IMR-90 (cell line): Measurements from ENCODE around the gene RC3H2.

Experiments
- CHD1 ChIP-seq: IDR thresholded peaks from 2 replicates; pipeline ENCODE4 v1.6.1; 2012; ENCODE audit warnings: low read depth, low read length, improper control_type of control experiment
- MAZ ChIP-seq: IDR thresholded peaks from 2 replicates; pipeline ENCODE4 v1.6.1; 2012; ENCODE audit warnings: low read depth, mild to moderate bottlenecking, low read length, improper control_type of control experiment, moderate library complexity, borderline replicate concordance
- NFE2L2 ChIP-seq: fragments of 150-350 bp; IDR thresholded peaks from 2 replicates; pipeline ENCODE4 v1.6.1; 2016; ENCODE audit warnings: low read depth, mild to moderate bottlenecking, low read length
- POLR2A ChIP-seq: IDR thresholded peaks from 2 replicates; pipeline ENCODE4 v1.6.1; 2012; ENCODE audit warnings: mild to moderate bottlenecking, low read depth, low read length
- RCOR1 ChIP-seq: IDR thresholded peaks from 2 replicates; pipeline ENCODE4 v1.6.1; 2012; ENCODE audit warnings: mild to moderate bottlenecking, low read length, improper control_type of control experiment; ENCODE audit not compliant: insufficient replicate concordance
- RFX5 ChIP-seq: IDR thresholded peaks from 2 replicates; pipeline ENCODE4 v1.8.0; 2012; ENCODE audit warnings: low read depth, mild to moderate bottlenecking, low read length, moderate library complexity
- SMC3 ChIP-seq: fragments of 150-350 bp; IDR thresholded peaks from 2 replicates; pipeline ENCODE4 v1.6.1; 2016; ENCODE audit warnings: low read depth, mild to moderate bottlenecking, antibody characterized with exemption, low read length, moderate library complexity
- TF ChIP-seq, protein P1 (sequence below): conservative IDR thresholded peaks from 2 replicates; pipeline ENCODE4 v1.5.1; 2012; ENCODE audit warnings: mild to moderate bottlenecking, low read depth, low read length, improper control_type of control experiment
- TF ChIP-seq, protein P2 (sequence below): fragments of 150-350 bp; IDR thresholded peaks from 2 replicates; pipeline ENCODE4 v1.6.1; 2016; ENCODE audit warnings: low read depth, mild to moderate bottlenecking, low read length, moderate library complexity, borderline replicate concordance

DNA sequence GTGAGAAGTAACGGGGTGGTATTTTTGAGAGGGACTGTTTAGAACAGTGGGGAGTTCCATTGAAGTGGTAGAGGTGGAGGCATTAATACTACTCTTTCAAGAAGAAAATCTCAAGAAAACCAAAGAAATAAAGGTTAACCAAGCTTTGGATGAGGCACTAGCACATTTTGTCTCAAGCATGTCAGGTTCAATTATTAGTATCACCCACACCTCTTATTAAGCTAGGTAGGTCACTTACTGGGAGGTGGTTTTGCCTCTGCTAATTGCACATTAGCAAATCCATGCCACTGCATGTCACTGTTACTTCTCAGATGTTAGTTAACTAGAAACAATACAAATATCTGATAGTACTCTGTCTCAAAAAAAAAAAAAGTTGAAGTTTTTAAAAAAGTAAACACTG is 45.9 kb upstream of the RC3H2 start:
- TF ChIP-seq, protein P1, sequence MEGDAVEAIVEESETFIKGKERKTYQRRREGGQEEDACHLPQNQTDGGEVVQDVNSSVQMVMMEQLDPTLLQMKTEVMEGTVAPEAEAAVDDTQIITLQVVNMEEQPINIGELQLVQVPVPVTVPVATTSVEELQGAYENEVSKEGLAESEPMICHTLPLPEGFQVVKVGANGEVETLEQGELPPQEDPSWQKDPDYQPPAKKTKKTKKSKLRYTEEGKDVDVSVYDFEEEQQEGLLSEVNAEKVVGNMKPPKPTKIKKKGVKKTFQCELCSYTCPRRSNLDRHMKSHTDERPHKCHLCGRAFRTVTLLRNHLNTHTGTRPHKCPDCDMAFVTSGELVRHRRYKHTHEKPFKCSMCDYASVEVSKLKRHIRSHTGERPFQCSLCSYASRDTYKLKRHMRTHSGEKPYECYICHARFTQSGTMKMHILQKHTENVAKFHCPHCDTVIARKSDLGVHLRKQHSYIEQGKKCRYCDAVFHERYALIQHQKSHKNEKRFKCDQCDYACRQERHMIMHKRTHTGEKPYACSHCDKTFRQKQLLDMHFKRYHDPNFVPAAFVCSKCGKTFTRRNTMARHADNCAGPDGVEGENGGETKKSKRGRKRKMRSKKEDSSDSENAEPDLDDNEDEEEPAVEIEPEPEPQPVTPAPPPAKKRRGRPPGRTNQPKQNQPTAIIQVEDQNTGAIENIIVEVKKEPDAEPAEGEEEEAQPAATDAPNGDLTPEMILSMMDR, result no peak
- no peak for TF ChIP-seq SMC3
- TF ChIP-seq, protein P2, sequence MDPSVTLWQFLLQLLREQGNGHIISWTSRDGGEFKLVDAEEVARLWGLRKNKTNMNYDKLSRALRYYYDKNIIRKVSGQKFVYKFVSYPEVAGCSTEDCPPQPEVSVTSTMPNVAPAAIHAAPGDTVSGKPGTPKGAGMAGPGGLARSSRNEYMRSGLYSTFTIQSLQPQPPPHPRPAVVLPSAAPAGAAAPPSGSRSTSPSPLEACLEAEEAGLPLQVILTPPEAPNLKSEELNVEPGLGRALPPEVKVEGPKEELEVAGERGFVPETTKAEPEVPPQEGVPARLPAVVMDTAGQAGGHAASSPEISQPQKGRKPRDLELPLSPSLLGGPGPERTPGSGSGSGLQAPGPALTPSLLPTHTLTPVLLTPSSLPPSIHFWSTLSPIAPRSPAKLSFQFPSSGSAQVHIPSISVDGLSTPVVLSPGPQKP, result no peak
- TF ChIP-seq CHD1, result no peak
- TF ChIP-seq MAZ, result no peak
- no peak for TF ChIP-seq POLR2A
- TF ChIP-seq NFE2L2, result no peak
- no peak for TF ChIP-seq RFX5
- TF ChIP-seq RCOR1, result no peak
